OCI-LY1 (cell line): ENCODE results near the gene CLEC5A.

Experiments used
- CTCF ChIP-seq: fragments of 200-600 bp; sonication (generic), shearing (Covaris generic); IDR thresholded peaks from 2 replicates; pipeline ENCODE4 v1.5.1; 2017; ENCODE audit warnings: mild to moderate bottlenecking, antibody characterized with exemption, low read length, moderate library complexity, mixed read lengths
- EZH2 ChIP-seq: fragments of 200-600 bp; sonication (generic), shearing (Covaris generic); IDR thresholded peaks from 2 replicates; pipeline ENCODE4 v1.8.0; 2017; ENCODE audit warnings: borderline replicate concordance, mixed run types, mild to moderate bottlenecking, antibody characterized with exemption, low read length, moderate library complexity, mixed read lengths

- TF ChIP-seq CTCF: no peak
- TF ChIP-seq EZH2: no peak
Observed at GRCh38 chr7:141946796-141947195, at the start of gene CLEC5A.
